Neuronal stem cell (in vitro differentiated cells): ENCODE measurements around the gene MOCS3.
A peak's percentile ranks its signal among the peaks of the same experiment; 100 is the strongest.

Experiments
- DNase-seq: peaks from one replicate; pipeline ENCODE4 v3.0.0-alpha.2; 2013; ENCODE audit warnings: low spot score
- H2AFZ ChIP-seq: one replicate; pipeline ENCODE4 v1.6.1; 2013; ENCODE audit warnings: mild to moderate bottlenecking, low read length, inconsistent platforms
- H2AK5ac ChIP-seq: 2 replicates; pipeline ENCODE4 v1.6.1; 2013; ENCODE audit warnings: low read depth, mild to moderate bottlenecking, inconsistent platforms, low read length, moderate library complexity, mixed read lengths
- H2BK120ac ChIP-seq: 2 replicates; pipeline ENCODE4 v1.6.1; 2013; ENCODE audit warnings: low read depth, mild to moderate bottlenecking, inconsistent platforms, low read length, moderate library complexity, mixed read lengths
- H2BK12ac ChIP-seq: one replicate; pipeline ENCODE4 v1.6.1; 2013; ENCODE audit warnings: low read length, inconsistent platforms
- H2BK15ac ChIP-seq: 2 replicates; pipeline ENCODE4 v1.6.1; 2013; ENCODE audit warnings: mild to moderate bottlenecking, low read length, inconsistent platforms, mixed read lengths
- H2BK5ac ChIP-seq: one replicate; pipeline ENCODE4 v1.6.1; 2013; ENCODE audit warnings: inconsistent platforms, mild to moderate bottlenecking, low read length, moderate library complexity
- H3K14ac ChIP-seq: one replicate; pipeline ENCODE4 v1.6.1; 2013; ENCODE audit warnings: low read length, inconsistent platforms
- H3K18ac ChIP-seq: 2 replicates; pipeline ENCODE4 v1.6.1; 2013; ENCODE audit warnings: low read length, inconsistent platforms
- H3K23ac ChIP-seq: 2 replicates; pipeline ENCODE4 v1.6.1; 2013; ENCODE audit warnings: low read depth, mild to moderate bottlenecking, mixed read lengths, low read length, inconsistent platforms; ENCODE audit not compliant: poor library complexity
- H3K27ac ChIP-seq: replicated peaks from 3 replicates; pipeline ENCODE4 v1.5.1; 2013; ENCODE audit warnings: low read length, inconsistent platforms
- H3K27me3 ChIP-seq, 3 experiments: 2 replicates each; pipeline ENCODE4 v1.6.1; 2013; ENCODE audit warnings: low read length in 3 of 3, mild to moderate bottlenecking in 2 of 3, inconsistent platforms in 1 of 3, low read depth in 1 of 3, mixed read lengths in 1 of 3, moderate library complexity in 1 of 3; ENCODE audit not compliant: control insufficient read depth in 3 of 3, insufficient read depth in 3 of 3
- H3K36me3 ChIP-seq, 2 donors: replicated peaks in 1 of 2; 2 replicates each; pipeline ENCODE4 v1.6.1; 2013; ENCODE audit warnings: low read length in 2 of 2; ENCODE audit not compliant: control insufficient read depth in 2 of 2, insufficient read depth in 2 of 2
- H3K4ac ChIP-seq: 2 replicates; pipeline ENCODE4 v1.6.1; 2013; ENCODE audit warnings: inconsistent platforms, mild to moderate bottlenecking, low read length, moderate library complexity
- H3K4me1 ChIP-seq, 2 donors: 1 replicate in 1 of 2; 2 replicates in 1 of 2; pipeline ENCODE4 v1.6.1; 2013; ENCODE audit warnings: low read length in 2 of 2, low read depth in 1 of 2; ENCODE audit not compliant: control insufficient read depth in 2 of 2, insufficient read depth in 1 of 2
- H3K4me2 ChIP-seq: one replicate; pipeline ENCODE4 v1.6.1; 2013; ENCODE audit warnings: mild to moderate bottlenecking, low read length, inconsistent platforms; ENCODE audit not compliant: insufficient read depth, poor library complexity, severe bottlenecking
- H3K4me3 ChIP-seq, 2 donors: 2 replicates each; pipeline ENCODE4 v1.5.1; 2013; ENCODE audit warnings: low read length in 2 of 2, mild to moderate bottlenecking in 2 of 2, inconsistent platforms in 1 of 2, moderate library complexity in 1 of 2
- H3K79me1 ChIP-seq: one replicate; pipeline ENCODE4 v1.6.1; 2013; ENCODE audit warnings: low read depth, mild to moderate bottlenecking, inconsistent platforms, low read length, moderate library complexity
- H3K9ac ChIP-seq: one replicate; pipeline ENCODE4 v1.6.1; 2013; ENCODE audit warnings: mild to moderate bottlenecking, low read depth, low read length, inconsistent platforms; ENCODE audit not compliant: poor library complexity
- H3K9me3 ChIP-seq, 2 donors: replicated peaks in 1 of 2; 2 replicates each; pipeline versions ENCODE3 to v1.6.1; 2013; ENCODE audit warnings: low read length in 2 of 2, mild to moderate bottlenecking in 2 of 2, inconsistent platforms in 1 of 2, low read depth in 1 of 2, mixed read lengths in 1 of 2, moderate library complexity in 1 of 2; ENCODE audit not compliant: control insufficient read depth in 2 of 2, insufficient read depth in 1 of 2
- H4K8ac ChIP-seq: one replicate; pipeline ENCODE4 v1.6.1; 2013; ENCODE audit warnings: low read depth, mild to moderate bottlenecking, inconsistent platforms, low read length, moderate library complexity
- H4K91ac ChIP-seq: one replicate; pipeline ENCODE4 v1.6.1; 2013; ENCODE audit warnings: low read length, low read depth, mild to moderate bottlenecking, inconsistent platforms; ENCODE audit not compliant: poor library complexity
- WGBS, 2 donors: extraction: QIAGEN DNeasy Blood & Tissue Kit; methylation state at CpG; one replicate each; pipeline ENCODE4 v1.1.7; 2013; ENCODE audit warnings: missing lambda C conversion rate in 2 of 2, mixed read lengths in 1 of 2; ENCODE audit not compliant: insufficient read length in 2 of 2, insufficient replicate concordance in 1 of 2; ENCODE audit errors: extremely low coverage in 2 of 2; 5-methylcytosine and 5-hydroxymethylcytosine counted together

MOCS3 gene

DNA sequence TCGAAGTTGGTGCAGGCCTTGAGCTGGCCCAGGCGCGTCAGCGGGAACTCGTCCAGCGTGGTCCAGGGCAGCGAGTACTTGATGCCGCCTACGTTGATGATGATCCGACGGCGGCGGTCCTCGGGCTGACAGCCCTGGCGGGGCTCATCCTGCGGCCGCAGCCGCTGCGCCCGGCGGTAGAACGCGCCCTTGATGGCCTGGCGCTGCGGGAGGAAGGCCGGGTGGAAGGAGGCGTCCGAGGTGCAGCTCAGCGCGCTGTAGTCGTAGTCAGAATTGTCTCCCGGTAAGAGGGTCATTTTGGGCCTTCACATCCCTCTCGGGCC, 51.4 kb downstream of the MOCS3 start:
- no peaks in the 10 kb centered on the region for H3K27me3 ChIP-seq
- H3K4me2 ChIP-seq = no peak overlapping the region
- no peak overlapping the region for H2BK12ac ChIP-seq
- H3K4me1 ChIP-seq = peaks cover 2 to 18% of the 10 kb centered on the region in 2 donors
- peak overlapping the region; percentile 23 for H3K23ac ChIP-seq
- H2AK5ac ChIP-seq = no peak overlapping the region
- no peak for DNase-seq
- no peak overlapping the region for H3K4me3 ChIP-seq
- H4K8ac ChIP-seq = no peak overlapping the region
- no peak overlapping the region for H4K91ac ChIP-seq
- H2BK5ac ChIP-seq = no peak overlapping the region
- WGBS, 2 donors = no CpG with 5 or more reads among the region's 33 CpGs
- H3K9me3 ChIP-seq = no peaks in the 10 kb centered on the region
- peak overlapping the region; percentile 2 for H3K18ac ChIP-seq
- no peak overlapping the region for H2BK15ac ChIP-seq
- H2BK120ac ChIP-seq = no peak overlapping the region
- peak overlapping the region; percentile 24 for H3K4ac ChIP-seq
- no peak overlapping the region for H3K14ac ChIP-seq
- no peak overlapping the region for H2AFZ ChIP-seq
- no peak overlapping the region for H3K9ac ChIP-seq
- H3K27ac ChIP-seq = no peak overlapping the region
- H3K36me3 ChIP-seq = no peaks in the 10 kb centered on the region
- no peaks in the 10 kb centered on the region for H3K79me1 ChIP-seq

DNA sequence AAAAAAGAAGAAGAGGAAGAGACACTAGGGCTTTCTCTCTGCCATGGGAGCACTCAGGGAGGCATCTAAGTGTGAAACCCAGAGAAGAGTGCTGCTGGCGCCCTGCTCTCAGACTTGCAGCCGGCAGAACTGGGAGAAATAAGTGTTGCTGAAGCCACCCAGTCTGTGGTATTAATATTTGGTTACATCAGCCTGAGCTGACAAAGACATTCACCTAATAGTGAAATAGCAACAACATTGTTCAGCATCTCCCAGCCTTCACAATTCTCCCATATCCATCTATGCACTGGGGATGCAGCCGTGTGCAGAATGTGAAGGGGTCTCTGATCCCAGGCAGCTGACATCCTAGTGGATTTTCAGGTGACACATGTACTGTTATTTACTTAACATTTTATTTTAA, 52.3 kb downstream of the MOCS3 start:
- WGBS, 2 donors = no CpG with 5 or more reads among the region's 3 CpGs
- Histone ChIP-seq H2AFZ (no peak overlapping the region), H3K9ac (no peak overlapping the region), H3K14ac (no peak overlapping the region), H3K27me3 (no peaks in the 10 kb centered on the region), H4K91ac (no peak overlapping the region), H3K4me3 (no peak overlapping the region), H2BK120ac (no peak overlapping the region), H3K79me1 (no peaks in the 10 kb centered on the region), H3K4ac (no peak overlapping the region), H3K18ac (no peak overlapping the region), H3K23ac (no peak overlapping the region), H3K9me3 (no peaks in the 10 kb centered on the region), H2BK15ac (no peak overlapping the region), H3K27ac (no peak overlapping the region), H3K36me3 (no peaks in the 10 kb centered on the region), H4K8ac (no peak overlapping the region), H2BK5ac (no peak overlapping the region), H3K4me2 (no peak overlapping the region), H3K4me1 (peaks cover 3 to 22% of the 10 kb centered on the region in 2 donors), H2BK12ac (no peak overlapping the region), H2AK5ac (no peak overlapping the region)
- DNase-seq = no peak

DNA sequence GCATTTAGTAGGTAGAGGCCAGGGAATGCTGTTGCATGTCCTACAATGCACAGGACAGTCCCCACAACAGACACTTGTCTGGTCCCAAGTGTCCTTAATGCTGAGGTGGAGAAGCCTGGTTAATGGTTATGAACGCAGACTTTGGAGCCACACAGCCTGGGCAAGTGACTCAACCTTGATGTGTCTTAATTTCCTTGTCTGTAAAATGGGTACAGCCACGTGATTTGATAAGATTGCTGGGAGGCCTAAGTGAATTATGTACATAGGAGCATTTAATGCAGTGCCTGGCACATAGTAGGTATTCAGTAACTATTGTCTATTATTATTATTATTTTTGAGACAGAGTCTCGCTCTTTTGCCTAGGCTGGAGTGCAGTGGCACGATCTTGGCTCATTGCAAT, 52.9 kb downstream of the MOCS3 start:
- no peak overlapping the region for H2AK5ac ChIP-seq
- no peaks in the 10 kb centered on the region for H3K9me3 ChIP-seq
- H3K9ac ChIP-seq = no peak overlapping the region
- no peak overlapping the region for H3K14ac ChIP-seq
- no peak overlapping the region for H2BK15ac ChIP-seq
- no peak overlapping the region for H3K23ac ChIP-seq
- H3K27me3 ChIP-seq = no peaks in the 10 kb centered on the region
- H3K27ac ChIP-seq = no peak overlapping the region
- no peak overlapping the region for H3K18ac ChIP-seq
- H3K4ac ChIP-seq = no peak overlapping the region
- no peak overlapping the region for H2AFZ ChIP-seq
- no peak overlapping the region for H3K4me2 ChIP-seq
- no peak overlapping the region for H2BK5ac ChIP-seq
- no peaks in the 10 kb centered on the region for H3K79me1 ChIP-seq
- no peak for DNase-seq
- peaks cover 3 to 22% of the 10 kb centered on the region in 2 donors for H3K4me1 ChIP-seq
- no peak overlapping the region for H4K91ac ChIP-seq
- H3K36me3 ChIP-seq = no peaks in the 10 kb centered on the region
- no CpG with 5 or more reads among the region's 4 CpGs for WGBS, 2 donors
- no peak overlapping the region for H3K4me3 ChIP-seq
- no peak overlapping the region for H4K8ac ChIP-seq
- H2BK12ac ChIP-seq = no peak overlapping the region
- H2BK120ac ChIP-seq = no peak overlapping the region

DNA sequence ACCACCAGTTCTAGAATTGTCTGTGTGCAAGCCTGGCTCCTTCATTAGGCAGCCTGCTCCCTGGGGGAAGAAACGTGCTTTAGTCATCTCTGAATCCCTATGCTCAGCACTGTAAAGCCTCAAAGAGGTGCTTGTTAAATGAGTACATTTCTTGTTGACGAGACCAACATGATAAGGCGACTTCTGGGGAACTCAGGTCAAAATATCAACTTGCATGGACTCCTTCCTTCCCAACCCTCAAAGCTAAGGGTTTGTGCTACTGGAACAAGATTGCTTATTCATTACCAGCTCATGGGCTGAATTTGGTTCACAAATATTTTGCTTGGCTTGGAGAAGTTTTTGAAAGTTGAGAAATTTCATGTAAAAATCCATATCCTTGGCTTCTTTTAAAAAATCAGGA, 53.7 kb downstream of the MOCS3 start:
- no peak overlapping the region for H3K27ac ChIP-seq
- H2BK120ac ChIP-seq = no peak overlapping the region
- H3K18ac ChIP-seq = no peak overlapping the region
- WGBS, 2 donors = no CpG with 5 or more reads among the region's 3 CpGs
- no peak overlapping the region for H2AK5ac ChIP-seq
- H3K14ac ChIP-seq = no peak overlapping the region
- H4K8ac ChIP-seq = no peak overlapping the region
- DNase-seq = no peak
- H4K91ac ChIP-seq = no peak overlapping the region
- no peaks in the 10 kb centered on the region for H3K9me3 ChIP-seq
- H3K4me1 ChIP-seq = peaks cover 3 to 22% of the 10 kb centered on the region in 2 donors
- H2BK12ac ChIP-seq = no peak overlapping the region
- no peaks in the 10 kb centered on the region for H3K27me3 ChIP-seq
- H3K36me3 ChIP-seq = no peaks in the 10 kb centered on the region
- H3K4me3 ChIP-seq = no peak overlapping the region
- no peak overlapping the region for H2BK15ac ChIP-seq
- H3K4ac ChIP-seq = no peak overlapping the region
- no peak overlapping the region for H3K23ac ChIP-seq
- no peak overlapping the region for H3K4me2 ChIP-seq
- no peak overlapping the region for H2BK5ac ChIP-seq
- no peak overlapping the region for H3K9ac ChIP-seq
- H2AFZ ChIP-seq = no peak overlapping the region
- H3K79me1 ChIP-seq = no peaks in the 10 kb centered on the region
